Left renal cortex interstitium (tissue), 4 donors: ENCODE results near the gene RDH14. TPM values are rescaled to one million over a fixed set of nuclear protein-coding genes. Genes with fewer than 3 reads are reported as not detected.

ENCODE experiments used
- DNase-seq, 4 donors: peaks; one replicate each; pipeline ENCODE4 v3.0.0-alpha.2; 2013; ENCODE audit warnings: low read depth in 4 of 4, low spot score in 2 of 4, missing footprints in 1 of 4
- polyA plus RNA-seq, 4 donors: library from polyadenylated mRNA; unstranded; fragments of 120-200 nt; gene quantifications; one replicate each; pipeline ENCODE4 v1.2.1, GENCODE V29; 2013; ENCODE audit not compliant: insufficient read length in 4 of 4

Gene RDH14
- polyA plus RNA-seq, 4 donors: 37.1 to 45.5 (median 42.2) TPM

- DNase-seq: no peak
Measured at GRCh38 chr2:18525852-18526251, 34.6 kb downstream of the RDH14 start.

- no peak for DNase-seq
Measured at GRCh38 chr2:18525236-18525635, 35.2 kb downstream of the RDH14 start.

- no peak for DNase-seq
Measured at GRCh38 chr2:18522484-18523146, 37.8 kb downstream of the RDH14 start.

GRCh38 chr2:18520451-18521425, 39.7 kb downstream of the RDH14 start:
- peak; percentile 65 to 77 (median 76) for DNase-seq

- DNase-seq: no peak
Measured at GRCh38 chr2:18519914-18520450, 40.5 kb downstream of the RDH14 start.

GRCh38 chr2:18518116-18519111, 42.0 kb downstream of the RDH14 start:
- no peak for DNase-seq

GRCh38 chr2:18517386-18517785, 43.1 kb downstream of the RDH14 start:
- no peak for DNase-seq

- DNase-seq: no peak
Measured at GRCh38 chr2:18516112-18516511, 44.3 kb downstream of the RDH14 start.

- DNase-seq: no peak
Measured at GRCh38 chr2:18514526-18515461, 45.7 kb downstream of the RDH14 start.

GRCh38 chr2:18510775-18511174, 49.7 kb downstream of the RDH14 start:
- DNase-seq: no peak

GRCh38 chr2:18506883-18507509, 53.5 kb downstream of the RDH14 start:
- no peak for DNase-seq

GRCh38 chr2:18505703-18506341, 54.6 kb downstream of the RDH14 start:
- DNase-seq: no peak

Other genes with a start within 250 kb of the RDH14 start
- 1 to 10 TPM in 2 of 4 donors, under 1 TPM in 2; 0.72 to 1.2 (median 0.92) TPM for gene NT5C1B, start 28.9 kb upstream of the RDH14 start, polyA plus RNA-seq